Esophagus muscularis mucosa (tissue), 4 donors: ENCODE data around the gene PTOV1. TPM values are rescaled to one million over a fixed set of nuclear protein-coding genes. Genes with fewer than 3 reads are reported as not detected.
A peak's percentile ranks its signal among the peaks of the same experiment; 100 is the strongest.

Source experiments
- DNase-seq: peaks from one replicate; pipeline ENCODE4 v3.0.0-alpha.2; 2017; ENCODE audit errors: extremely low spot score
- H3K27ac ChIP-seq, 4 donors: fragments of 200-600 bp; sonication (generic); replicated peaks in 1 of 4; 1 replicate in 3 of 4; 2 replicates in 1 of 4; pipeline ENCODE4 v1.5.1; 2016 to 2019; ENCODE audit warnings: mild to moderate bottlenecking in 1 of 4
- H3K27me3 ChIP-seq, 4 donors: fragments of 200-600 bp; sonication (generic); one replicate each; pipeline versions ENCODE4 v1.5.1 to v1.6.0; 2016 to 2019
- H3K36me3 ChIP-seq, 4 donors: fragments of 200-600 bp; sonication (generic); one replicate each; pipeline ENCODE4 v1.5.1; 2016 to 2019
- H3K4me1 ChIP-seq, 4 donors: fragments of 200-600 bp; sonication (generic); one replicate each; pipeline ENCODE4 v1.5.1; 2016 to 2019
- H3K4me3 ChIP-seq, 4 donors: fragments of 200-600 bp; sonication (generic); 1 replicate in 2 of 4; 2 replicates in 2 of 4; pipeline ENCODE4 v1.5.1; 2016 to 2019; ENCODE audit warnings: mild to moderate bottlenecking in 4 of 4, moderate library complexity in 1 of 4
- H3K9me3 ChIP-seq, 4 donors: fragments of 200-600 bp; sonication (generic); 1 replicate in 3 of 4; 2 replicates in 1 of 4; pipeline ENCODE4 v1.5.1; 2016 to 2019
- EP300 ChIP-seq: sonication (generic); formaldehyde crosslinking; IDR thresholded peaks from one replicate; pipeline ENCODE4 v1.6.1; 2017; ENCODE audit warnings: antibody characterized with exemption
- POLR2A ChIP-seq: fragments of 450-650 bp; IDR thresholded peaks from one replicate; pipeline ENCODE4 v1.6.1; 2017; ENCODE audit warnings: antibody characterized with exemption, moderate library complexity, mild to moderate bottlenecking, low read depth
- POLR2AphosphoS5 ChIP-seq, 2 donors: sonication (generic); formaldehyde crosslinking; IDR thresholded peaks; one replicate each; pipeline ENCODE4 v1.6.1; 2017; ENCODE audit warnings: antibody characterized with exemption in 2 of 2
- WGBS: methylation state at CpG from one replicate; pipeline ENCODE4 v1.1.5; 2018; 5-methylcytosine and 5-hydroxymethylcytosine counted together
- intact Hi-C: fragments of 100-400 bp; cut with DNase I; formaldehyde crosslinking; loops from one replicate; pipeline ENCODE4 v1.15.1; 2023
- total RNA-seq, 4 donors: library from RNA; depleted of rRNA; stranded (reverse); fragments of >200 nt; gene quantifications; one replicate each; pipeline versions ENCODE4 v1.1.0 to v1.2.1, GENCODE V29; 2016
- TF ChIP-seq, protein P1 (sequence below), 3 experiments: fragments of 200-600 bp in 2 of 3; fragments of 450-650 bp in 1 of 3; sonication (generic) in 2 of 3; IDR thresholded peaks; one replicate each; pipeline ENCODE4 v1.5.1; 2017 to 2019; ENCODE audit warnings: antibody characterized with exemption in 3 of 3, mild to moderate bottlenecking in 2 of 3, moderate library complexity in 1 of 3

PTOV1 gene
- total RNA-seq, 4 donors from 2014 or later, result 60.5 to 102 (median 84.4) TPM

GRCh38 chr19:49889687-49890348 is 38.9 kb downstream of the PTOV1 start:
- TF ChIP-seq POLR2AphosphoS5 (IDR thresholded peaks at IDR 0.05), result peak; percentile 50 to 70
- TF ChIP-seq, protein P1, sequence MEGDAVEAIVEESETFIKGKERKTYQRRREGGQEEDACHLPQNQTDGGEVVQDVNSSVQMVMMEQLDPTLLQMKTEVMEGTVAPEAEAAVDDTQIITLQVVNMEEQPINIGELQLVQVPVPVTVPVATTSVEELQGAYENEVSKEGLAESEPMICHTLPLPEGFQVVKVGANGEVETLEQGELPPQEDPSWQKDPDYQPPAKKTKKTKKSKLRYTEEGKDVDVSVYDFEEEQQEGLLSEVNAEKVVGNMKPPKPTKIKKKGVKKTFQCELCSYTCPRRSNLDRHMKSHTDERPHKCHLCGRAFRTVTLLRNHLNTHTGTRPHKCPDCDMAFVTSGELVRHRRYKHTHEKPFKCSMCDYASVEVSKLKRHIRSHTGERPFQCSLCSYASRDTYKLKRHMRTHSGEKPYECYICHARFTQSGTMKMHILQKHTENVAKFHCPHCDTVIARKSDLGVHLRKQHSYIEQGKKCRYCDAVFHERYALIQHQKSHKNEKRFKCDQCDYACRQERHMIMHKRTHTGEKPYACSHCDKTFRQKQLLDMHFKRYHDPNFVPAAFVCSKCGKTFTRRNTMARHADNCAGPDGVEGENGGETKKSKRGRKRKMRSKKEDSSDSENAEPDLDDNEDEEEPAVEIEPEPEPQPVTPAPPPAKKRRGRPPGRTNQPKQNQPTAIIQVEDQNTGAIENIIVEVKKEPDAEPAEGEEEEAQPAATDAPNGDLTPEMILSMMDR (IDR thresholded peaks at IDR 0.05), result peak; percentile 52 to 88 (median 67)
- no peak for TF ChIP-seq EP300
- TF ChIP-seq POLR2A, result no peak
- Histone ChIP-seq H3K4me3 (peak overlapping the region; percentile 32 to 50 (median 39)), H3K27ac (no peak overlapping the region), H3K36me3 (peaks cover 9 to 48% (median 30%) of the 10 kb centered on the region in 4 donors), H3K27me3 (peaks cover 0 to 37% (median 9%) of the 10 kb centered on the region in 4 donors), H3K9me3 (no peaks in the 10 kb centered on the region), H3K4me1 (peaks cover 9 to 17% (median 16%) of the 10 kb centered on the region in 4 donors)
- 62% methylated on average over 30 of the region's 71 CpGs for WGBS
- intact Hi-C loops, result no loop called here
- DNase-seq, result peak; percentile 95

GRCh38 chr19:49890349-49891311 is 39.7 kb downstream of the PTOV1 start:
- no peak overlapping the region for H3K27ac ChIP-seq
- 12% methylated on average over 37 of the region's 69 CpGs for WGBS
- no peaks in the 10 kb centered on the region for H3K9me3 ChIP-seq
- H3K4me1 ChIP-seq, result peaks cover 9 to 17% (median 16%) of the 10 kb centered on the region in 4 donors
- H3K36me3 ChIP-seq, result peaks cover 4 to 40% (median 22%) of the 10 kb centered on the region in 4 donors
- intact Hi-C loops, result no loop called here
- DNase-seq, result no peak
- H3K27me3 ChIP-seq, result peaks cover 0 to 37% (median 9%) of the 10 kb centered on the region in 4 donors
- peak in 1 of 2 donors; percentile 12 for TF ChIP-seq POLR2AphosphoS5 (IDR thresholded peaks at IDR 0.05)
- TF ChIP-seq POLR2A, result no peak
- TF ChIP-seq, protein P1 (IDR thresholded peaks at IDR 0.05), result no peak
- no peak for TF ChIP-seq EP300
- peak overlapping the region; percentile 32 to 50 (median 39) for H3K4me3 ChIP-seq

DNA sequence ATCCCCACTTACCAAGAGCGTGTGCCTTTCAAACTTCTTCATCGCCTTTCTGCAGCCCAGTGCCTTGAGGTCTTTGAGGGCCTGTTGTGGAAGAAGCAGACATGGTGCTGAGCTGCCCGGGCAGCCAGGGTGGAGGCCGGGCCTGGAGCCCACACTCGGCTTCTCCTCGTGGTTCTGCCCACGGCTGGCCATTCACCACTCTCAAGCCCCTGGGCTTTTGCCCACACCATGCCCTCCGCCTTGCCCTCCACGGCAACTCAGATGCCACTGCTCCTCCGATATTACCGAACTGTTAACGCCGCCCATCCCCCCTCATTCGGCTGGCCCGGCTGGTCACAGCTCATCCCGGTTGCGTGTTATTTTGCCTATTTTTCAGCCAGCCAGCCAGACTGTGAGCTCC is 40.4 kb downstream of the PTOV1 start:
- Histone ChIP-seq H3K36me3 (peaks cover 4 to 32% (median 15%) of the 10 kb centered on the region in 4 donors), H3K9me3 (no peaks in the 10 kb centered on the region), H3K4me3 (no peak overlapping the region), H3K4me1 (peaks cover 9 to 18% (median 16%) of the 10 kb centered on the region in 4 donors), H3K27me3 (peaks cover 0 to 37% (median 9%) of the 10 kb centered on the region in 4 donors), H3K27ac (no peak overlapping the region)
- intact Hi-C loops, result no loop called here
- DNase-seq, result no peak
- TF ChIP-seq, protein P1 (IDR thresholded peaks at IDR 0.05), result no peak
- TF ChIP-seq POLR2A (no peak), EP300 (no peak), POLR2AphosphoS5 (IDR thresholded peaks at IDR 0.05) (no peak)
- WGBS, result 86% methylated on average over 16 of the region's 17 CpGs

GRCh38 chr19:49892716-49893115 is 41.8 kb downstream of the PTOV1 start:
- peaks cover 17 to 32% (median 26%) of the 10 kb centered on the region in 4 donors for H3K4me1 ChIP-seq
- no peak overlapping the region for H3K4me3 ChIP-seq
- H3K9me3 ChIP-seq, result no peaks in the 10 kb centered on the region
- H3K36me3 ChIP-seq, result peaks cover 4 to 19% (median 10%) of the 10 kb centered on the region in 4 donors
- no peak for DNase-seq
- H3K27me3 ChIP-seq, result peaks cover 0 to 37% (median 9%) of the 10 kb centered on the region in 4 donors
- intact Hi-C loops, result no loop called here
- TF ChIP-seq EP300 (no peak), POLR2AphosphoS5 (IDR thresholded peaks at IDR 0.05) (no peak), POLR2A (no peak)
- TF ChIP-seq, protein P1 (IDR thresholded peaks at IDR 0.05), result no peak
- WGBS, result 93% methylated on average over 1 of the region's 1 CpG
- no peak overlapping the region for H3K27ac ChIP-seq
